Loucy (cell line): ENCODE results near the gene ALK.

Experiments used
- H2AFZ ChIP-seq: fragments of 200-600 bp; sonication (generic); 2 replicates; pipeline ENCODE4 v1.6.0; 2016; ENCODE audit warnings: antibody characterized with exemption, mild to moderate bottlenecking, low read length, moderate library complexity
- H3F3A ChIP-seq: fragments of 200-600 bp; 2 replicates; pipeline ENCODE4 v1.6.0; 2016; ENCODE audit warnings: antibody characterized with exemption, low read depth, mild to moderate bottlenecking
- H3K27me3 ChIP-seq: fragments of 200-600 bp; sonication (generic); 2 replicates; pipeline ENCODE4 v1.6.1; 2014; ENCODE audit warnings: low read length, mild to moderate bottlenecking; ENCODE audit not compliant: insufficient read depth, poor library complexity, severe bottlenecking
- H3K36me3 ChIP-seq: fragments of 200-600 bp; sonication (generic); 2 replicates; pipeline ENCODE4 v1.6.1; 2016; ENCODE audit warnings: low read length; ENCODE audit not compliant: insufficient read depth
- H3K4me1 ChIP-seq: fragments of 200-600 bp; sonication (generic); 2 replicates; pipeline ENCODE4 v1.5.1; 2014; ENCODE audit warnings: low read length, mild to moderate bottlenecking; ENCODE audit not compliant: insufficient read depth, poor library complexity, severe bottlenecking
- H3K4me2 ChIP-seq: fragments of 200-600 bp; sonication (generic); 2 replicates; pipeline ENCODE4 v1.6.0; 2014; ENCODE audit warnings: antibody characterized with exemption, low read length, low read depth, mild to moderate bottlenecking; ENCODE audit not compliant: poor library complexity, severe bottlenecking
- H3K4me3 ChIP-seq: fragments of 200-600 bp; sonication (generic); 2 replicates; pipeline ENCODE4 v1.5.1; 2014; ENCODE audit warnings: low read length, mild to moderate bottlenecking, mixed read lengths; ENCODE audit not compliant: poor library complexity, severe bottlenecking
- H3K79me2 ChIP-seq: fragments of 200-600 bp; sonication (generic); 2 replicates; pipeline ENCODE4 v1.6.1; 2014; ENCODE audit warnings: low read length; ENCODE audit not compliant: insufficient read depth
- H3K9ac ChIP-seq: fragments of 200-600 bp; sonication (generic); 2 replicates; pipeline ENCODE4 v1.6.0; 2014; ENCODE audit warnings: mild to moderate bottlenecking, low read depth, low read length, moderate library complexity; ENCODE audit not compliant: poor library complexity, severe bottlenecking
- H3K9me2 ChIP-seq: fragments of 200-600 bp; sonication (generic); replicated peaks from 2 replicates; pipeline ENCODE4 v1.6.1; 2016; ENCODE audit warnings: low read depth, low read length, mixed read lengths
- H3K9me3 ChIP-seq: fragments of 200-600 bp; sonication (generic); 2 replicates; pipeline ENCODE4 v1.6.1; 2014; ENCODE audit warnings: mild to moderate bottlenecking, antibody characterized with exemption, low read length, low read depth; ENCODE audit not compliant: insufficient read depth
- H4K20me1 ChIP-seq: fragments of 200-600 bp; sonication (generic); 2 replicates; pipeline ENCODE4 v1.6.0; 2014; ENCODE audit warnings: antibody characterized with exemption, low read length, mild to moderate bottlenecking; ENCODE audit not compliant: insufficient read depth, poor library complexity, severe bottlenecking
- EZH2phosphoT487 ChIP-seq: fragments of 200-600 bp; IDR thresholded peaks from 2 replicates; pipeline ENCODE4 v1.6.1; 2018; ENCODE audit warnings: antibody characterized with exemption, mild to moderate bottlenecking, moderate library complexity, borderline replicate concordance
- TF ChIP-seq, protein P1 (sequence below): fragments of 200-600 bp; sonication (generic); conservative IDR thresholded peaks from 2 replicates; pipeline ENCODE4 v1.5.1; 2014; ENCODE audit warnings: mild to moderate bottlenecking, antibody characterized with exemption, low read length

ALK gene

DNA sequence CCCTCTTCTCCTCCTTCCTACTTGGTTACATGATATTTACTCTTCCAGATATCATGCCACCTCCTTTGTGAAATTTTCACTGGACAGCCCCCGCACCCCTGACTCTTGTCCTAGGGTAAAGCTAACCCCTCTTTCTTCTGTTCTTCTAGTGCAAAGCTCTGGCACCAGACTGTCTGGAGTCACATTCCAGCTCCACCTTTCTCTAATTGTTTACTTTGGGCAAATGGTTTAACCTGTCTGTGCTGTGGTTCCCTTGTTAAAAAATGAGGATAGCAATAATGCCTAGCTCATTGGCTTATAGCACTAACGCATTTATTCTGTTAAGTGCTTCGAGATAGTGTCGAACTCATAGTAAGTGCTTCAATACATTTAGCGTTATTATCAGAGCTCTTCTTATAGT is 306.2 kb downstream of the ALK start:
- Histone ChIP-seq H3K36me3 (no peaks in the 10 kb centered on the region), H3K4me2 (no peak overlapping the region), H2AFZ (no peak overlapping the region), H3K27me3 (peaks cover 17% of the 10 kb centered on the region), H3K9ac (no peak overlapping the region), H4K20me1 (no peaks in the 10 kb centered on the region), H3K4me3 (no peak overlapping the region), H3K4me1 (no peaks in the 10 kb centered on the region), H3K9me2 (no peaks in the 10 kb centered on the region), H3K79me2 (no peaks in the 10 kb centered on the region), H3K9me3 (no peaks in the 10 kb centered on the region), H3F3A (no peaks in the 10 kb centered on the region)
- no peak for TF ChIP-seq EZH2phosphoT487
- TF ChIP-seq, protein P1, sequence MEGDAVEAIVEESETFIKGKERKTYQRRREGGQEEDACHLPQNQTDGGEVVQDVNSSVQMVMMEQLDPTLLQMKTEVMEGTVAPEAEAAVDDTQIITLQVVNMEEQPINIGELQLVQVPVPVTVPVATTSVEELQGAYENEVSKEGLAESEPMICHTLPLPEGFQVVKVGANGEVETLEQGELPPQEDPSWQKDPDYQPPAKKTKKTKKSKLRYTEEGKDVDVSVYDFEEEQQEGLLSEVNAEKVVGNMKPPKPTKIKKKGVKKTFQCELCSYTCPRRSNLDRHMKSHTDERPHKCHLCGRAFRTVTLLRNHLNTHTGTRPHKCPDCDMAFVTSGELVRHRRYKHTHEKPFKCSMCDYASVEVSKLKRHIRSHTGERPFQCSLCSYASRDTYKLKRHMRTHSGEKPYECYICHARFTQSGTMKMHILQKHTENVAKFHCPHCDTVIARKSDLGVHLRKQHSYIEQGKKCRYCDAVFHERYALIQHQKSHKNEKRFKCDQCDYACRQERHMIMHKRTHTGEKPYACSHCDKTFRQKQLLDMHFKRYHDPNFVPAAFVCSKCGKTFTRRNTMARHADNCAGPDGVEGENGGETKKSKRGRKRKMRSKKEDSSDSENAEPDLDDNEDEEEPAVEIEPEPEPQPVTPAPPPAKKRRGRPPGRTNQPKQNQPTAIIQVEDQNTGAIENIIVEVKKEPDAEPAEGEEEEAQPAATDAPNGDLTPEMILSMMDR = no peak

DNA sequence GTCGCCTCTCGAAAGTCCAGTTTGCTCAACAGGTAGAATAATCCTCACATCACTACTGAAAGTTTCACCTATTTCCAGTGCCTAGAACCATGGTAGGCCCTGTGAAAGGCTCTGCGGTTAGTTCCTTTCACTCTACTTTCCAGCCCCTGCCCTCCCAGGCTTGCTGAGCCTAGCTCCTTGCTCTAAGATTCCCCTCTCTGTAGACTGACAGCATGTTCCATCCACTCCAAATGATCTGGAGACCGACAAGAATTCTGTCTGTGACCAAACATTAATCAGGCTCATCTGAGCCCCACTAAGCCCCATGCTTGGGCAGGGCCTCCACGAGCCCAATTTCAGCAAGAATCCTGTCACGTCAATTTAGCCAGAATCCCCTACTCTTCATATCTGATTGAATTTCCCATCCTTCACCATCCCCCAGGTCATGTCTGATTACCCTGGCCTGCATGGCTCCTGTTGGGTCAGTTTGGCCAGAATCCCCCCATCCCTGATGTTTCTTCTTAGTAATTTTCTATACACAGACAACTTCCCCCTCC is 307.0 kb downstream of the ALK start:
- no peak overlapping the region for H2AFZ ChIP-seq
- no peaks in the 10 kb centered on the region for H4K20me1 ChIP-seq
- H3K9me2 ChIP-seq = no peaks in the 10 kb centered on the region
- no peaks in the 10 kb centered on the region for H3K79me2 ChIP-seq
- TF ChIP-seq, protein P1 = no peak
- no peak for TF ChIP-seq EZH2phosphoT487
- no peak overlapping the region for H3K9ac ChIP-seq
- H3K36me3 ChIP-seq = no peaks in the 10 kb centered on the region
- H3K4me1 ChIP-seq = no peaks in the 10 kb centered on the region
- H3K9me3 ChIP-seq = no peaks in the 10 kb centered on the region
- no peak overlapping the region for H3K4me3 ChIP-seq
- no peak overlapping the region for H3K4me2 ChIP-seq
- H3F3A ChIP-seq = no peaks in the 10 kb centered on the region
- H3K27me3 ChIP-seq = peaks cover 12% of the 10 kb centered on the region

DNA sequence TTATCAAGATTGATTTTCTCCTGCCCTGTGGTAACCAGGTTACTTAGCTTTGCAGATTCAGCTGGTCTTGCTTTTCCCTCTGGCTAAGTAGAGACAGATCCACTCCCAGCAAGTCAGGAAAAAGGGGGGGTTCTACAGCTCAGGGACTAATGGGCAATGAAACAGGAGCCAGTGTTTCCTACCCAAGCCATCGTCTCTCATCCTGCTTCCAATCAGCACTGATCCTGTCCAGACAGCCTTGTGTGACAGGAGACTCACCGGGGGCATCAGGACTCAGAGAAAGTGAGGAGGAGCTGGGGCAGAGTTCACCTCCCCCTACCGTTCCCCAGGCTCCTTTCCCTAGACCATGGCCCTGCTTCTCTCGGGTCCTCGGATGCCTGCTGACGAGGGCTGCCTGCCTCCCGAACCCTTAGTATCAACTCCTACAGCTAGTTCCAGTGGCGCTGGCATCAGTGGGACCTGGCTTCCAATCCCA is 307.6 kb downstream of the ALK start:
- H3K36me3 ChIP-seq = no peaks in the 10 kb centered on the region
- H3K9me3 ChIP-seq = no peaks in the 10 kb centered on the region
- no peaks in the 10 kb centered on the region for H3K4me1 ChIP-seq
- H3F3A ChIP-seq = no peaks in the 10 kb centered on the region
- no peak overlapping the region for H2AFZ ChIP-seq
- no peak overlapping the region for H3K4me2 ChIP-seq
- H3K4me3 ChIP-seq = no peak overlapping the region
- H4K20me1 ChIP-seq = no peaks in the 10 kb centered on the region
- no peak overlapping the region for H3K9ac ChIP-seq
- TF ChIP-seq EZH2phosphoT487 = no peak
- TF ChIP-seq, protein P1 = no peak
- no peaks in the 10 kb centered on the region for H3K9me2 ChIP-seq
- no peaks in the 10 kb centered on the region for H3K79me2 ChIP-seq
- peaks cover 12% of the 10 kb centered on the region for H3K27me3 ChIP-seq
